Measurements from ENCODE around the gene CCDC171.

CCDC171 gene

GRCh38 chr9:15743512-15743911, 190.7 kb downstream of the CCDC171 start:
- H3K36me3 ChIP-seq (ENCODE audit: control insufficient read depth in 5 of 5, insufficient read depth in 5 of 5, low read length in 5 of 5): peaks cover 0 to 7% (median 0%) of the 10 kb centered on the region in 5 donors
- H3K27ac ChIP-seq (ENCODE audit: low read depth, low read length): no peak overlapping the region
- H3K27me3 ChIP-seq (ENCODE audit: control insufficient read depth in 5 of 5, insufficient read depth in 4 of 5, low read length in 5 of 5): no peaks in the 10 kb centered on the region
- no peaks in the 10 kb centered on the region for H3K9me3 ChIP-seq (ENCODE audit: control insufficient read depth in 5 of 5, low read length in 5 of 5)
- H3K9ac ChIP-seq (ENCODE audit: low read length in 5 of 5): no peak overlapping the region
- H3K4me1 ChIP-seq (ENCODE audit: control insufficient read depth in 5 of 5, insufficient read depth in 5 of 5, low read length in 5 of 5): no peaks in the 10 kb centered on the region
- no peak overlapping the region for H3K4me3 ChIP-seq (ENCODE audit: low read depth in 1 of 5, low read length in 5 of 5)

GRCh38 chr9:15744196-15744595, 191.4 kb downstream of the CCDC171 start:
- Histone ChIP-seq H3K4me3 (ENCODE audit: low read depth in 1 of 5, low read length in 5 of 5) (no peak overlapping the region), H3K27ac (ENCODE audit: low read depth, low read length) (no peak overlapping the region), H3K9me3 (ENCODE audit: control insufficient read depth in 5 of 5, low read length in 5 of 5) (no peaks in the 10 kb centered on the region), H3K9ac (ENCODE audit: low read length in 5 of 5) (no peak overlapping the region), H3K36me3 (ENCODE audit: control insufficient read depth in 5 of 5, insufficient read depth in 5 of 5, low read length in 5 of 5) (peaks cover 0 to 7% (median 0%) of the 10 kb centered on the region in 5 donors), H3K4me1 (ENCODE audit: control insufficient read depth in 5 of 5, insufficient read depth in 5 of 5, low read length in 5 of 5) (no peaks in the 10 kb centered on the region), H3K27me3 (ENCODE audit: control insufficient read depth in 5 of 5, insufficient read depth in 4 of 5, low read length in 5 of 5) (no peaks in the 10 kb centered on the region)

GRCh38 chr9:15746905-15747304, 194.1 kb downstream of the CCDC171 start:
- H3K4me1 ChIP-seq (ENCODE audit: control insufficient read depth in 5 of 5, insufficient read depth in 5 of 5, low read length in 5 of 5): no peaks in the 10 kb centered on the region
- peaks cover 0 to 7% (median 0%) of the 10 kb centered on the region in 5 donors for H3K36me3 ChIP-seq (ENCODE audit: control insufficient read depth in 5 of 5, insufficient read depth in 5 of 5, low read length in 5 of 5)
- no peaks in the 10 kb centered on the region for H3K27me3 ChIP-seq (ENCODE audit: control insufficient read depth in 5 of 5, insufficient read depth in 4 of 5, low read length in 5 of 5)
- H3K9me3 ChIP-seq (ENCODE audit: control insufficient read depth in 5 of 5, low read length in 5 of 5): no peaks in the 10 kb centered on the region
- H3K9ac ChIP-seq (ENCODE audit: low read length in 5 of 5): no peak overlapping the region
- H3K4me3 ChIP-seq (ENCODE audit: low read depth in 1 of 5, low read length in 5 of 5): no peak overlapping the region
- no peak overlapping the region for H3K27ac ChIP-seq (ENCODE audit: low read depth, low read length)

- Histone ChIP-seq H3K4me1 (ENCODE audit: control insufficient read depth in 5 of 5, insufficient read depth in 5 of 5, low read length in 5 of 5) (no peaks in the 10 kb centered on the region), H3K9me3 (ENCODE audit: control insufficient read depth in 5 of 5, low read length in 5 of 5) (no peaks in the 10 kb centered on the region), H3K27me3 (ENCODE audit: control insufficient read depth in 5 of 5, insufficient read depth in 4 of 5, low read length in 5 of 5) (no peaks in the 10 kb centered on the region), H3K36me3 (ENCODE audit: control insufficient read depth in 5 of 5, insufficient read depth in 5 of 5, low read length in 5 of 5) (no peaks in the 10 kb centered on the region), H3K27ac (ENCODE audit: low read depth, low read length) (no peak overlapping the region), H3K9ac (ENCODE audit: low read length in 5 of 5) (no peak overlapping the region), H3K4me3 (ENCODE audit: low read depth in 1 of 5, low read length in 5 of 5) (no peak overlapping the region)
Observed at GRCh38 chr9:15755660-15756059, 202.8 kb downstream of the CCDC171 start.

GRCh38 chr9:15761551-15761950, 208.7 kb downstream of the CCDC171 start:
- H3K4me3 ChIP-seq (ENCODE audit: low read depth in 1 of 5, low read length in 5 of 5): no peak overlapping the region
- H3K36me3 ChIP-seq (ENCODE audit: control insufficient read depth in 5 of 5, insufficient read depth in 5 of 5, low read length in 5 of 5): no peaks in the 10 kb centered on the region
- no peaks in the 10 kb centered on the region for H3K4me1 ChIP-seq (ENCODE audit: control insufficient read depth in 5 of 5, insufficient read depth in 5 of 5, low read length in 5 of 5)
- no peaks in the 10 kb centered on the region for H3K27me3 ChIP-seq (ENCODE audit: control insufficient read depth in 5 of 5, insufficient read depth in 4 of 5, low read length in 5 of 5)
- no peaks in the 10 kb centered on the region for H3K9me3 ChIP-seq (ENCODE audit: control insufficient read depth in 5 of 5, low read length in 5 of 5)
- H3K9ac ChIP-seq (ENCODE audit: low read length in 5 of 5): no peak overlapping the region
- no peak overlapping the region for H3K27ac ChIP-seq (ENCODE audit: low read depth, low read length)

- H3K9me3 ChIP-seq (ENCODE audit: control insufficient read depth in 5 of 5, low read length in 5 of 5): no peaks in the 10 kb centered on the region
- no peak overlapping the region for H3K9ac ChIP-seq (ENCODE audit: low read length in 5 of 5)
- no peaks in the 10 kb centered on the region for H3K27me3 ChIP-seq (ENCODE audit: control insufficient read depth in 5 of 5, insufficient read depth in 4 of 5, low read length in 5 of 5)
- H3K27ac ChIP-seq (ENCODE audit: low read depth, low read length): no peak overlapping the region
- H3K4me1 ChIP-seq (ENCODE audit: control insufficient read depth in 5 of 5, insufficient read depth in 5 of 5, low read length in 5 of 5): no peaks in the 10 kb centered on the region
- H3K36me3 ChIP-seq (ENCODE audit: control insufficient read depth in 5 of 5, insufficient read depth in 5 of 5, low read length in 5 of 5): no peaks in the 10 kb centered on the region
- no peak overlapping the region for H3K4me3 ChIP-seq (ENCODE audit: low read depth in 1 of 5, low read length in 5 of 5)
Observed at GRCh38 chr9:15763371-15763770, 210.5 kb downstream of the CCDC171 start.

- no peaks in the 10 kb centered on the region for H3K9me3 ChIP-seq (ENCODE audit: control insufficient read depth in 5 of 5, low read length in 5 of 5)
- H3K27ac ChIP-seq (ENCODE audit: low read depth, low read length): no peak overlapping the region
Observed at GRCh38 chr9:15764131-15764530, 211.3 kb downstream of the CCDC171 start.

GRCh38 chr9:15769547-15769946, 216.7 kb downstream of the CCDC171 start:
- H3K27ac ChIP-seq (ENCODE audit: low read depth, low read length): no peak overlapping the region
- no peaks in the 10 kb centered on the region for H3K27me3 ChIP-seq (ENCODE audit: control insufficient read depth in 5 of 5, insufficient read depth in 4 of 5, low read length in 5 of 5)
- H3K9me3 ChIP-seq (ENCODE audit: control insufficient read depth in 5 of 5, low read length in 5 of 5): no peaks in the 10 kb centered on the region
- H3K4me3 ChIP-seq (ENCODE audit: low read depth in 1 of 5, low read length in 5 of 5): no peak overlapping the region
- H3K36me3 ChIP-seq (ENCODE audit: control insufficient read depth in 5 of 5, insufficient read depth in 5 of 5, low read length in 5 of 5): no peaks in the 10 kb centered on the region
- no peak overlapping the region for H3K9ac ChIP-seq (ENCODE audit: low read length in 5 of 5)
- H3K4me1 ChIP-seq (ENCODE audit: control insufficient read depth in 5 of 5, insufficient read depth in 5 of 5, low read length in 5 of 5): no peaks in the 10 kb centered on the region

More at GRCh38 chr9:15764131-15764530, 211.3 kb downstream of the CCDC171 start:
- Histone ChIP-seq H3K4me3 (ENCODE audit: low read depth in 1 of 5, low read length in 5 of 5) (no peak overlapping the region), H3K36me3 (ENCODE audit: control insufficient read depth in 5 of 5, insufficient read depth in 5 of 5, low read length in 5 of 5) (no peaks in the 10 kb centered on the region), H3K27me3 (ENCODE audit: control insufficient read depth in 5 of 5, insufficient read depth in 4 of 5, low read length in 5 of 5) (no peaks in the 10 kb centered on the region), H3K9ac (ENCODE audit: low read length in 5 of 5) (no peak overlapping the region), H3K4me1 (ENCODE audit: control insufficient read depth in 5 of 5, insufficient read depth in 5 of 5, low read length in 5 of 5) (no peaks in the 10 kb centered on the region)

GRCh38 chr9:15778861-15779260, 226.0 kb downstream of the CCDC171 start:
- no peaks in the 10 kb centered on the region for H3K27me3 ChIP-seq (ENCODE audit: control insufficient read depth in 5 of 5, insufficient read depth in 4 of 5, low read length in 5 of 5)
- H3K9ac ChIP-seq (ENCODE audit: low read length in 5 of 5): no peak overlapping the region
- H3K4me3 ChIP-seq (ENCODE audit: low read depth in 1 of 5, low read length in 5 of 5): no peak overlapping the region
- H3K4me1 ChIP-seq (ENCODE audit: control insufficient read depth in 5 of 5, insufficient read depth in 5 of 5, low read length in 5 of 5): no peaks in the 10 kb centered on the region
- peaks cover 0 to 3% (median 0%) of the 10 kb centered on the region in 5 donors for H3K36me3 ChIP-seq (ENCODE audit: control insufficient read depth in 5 of 5, insufficient read depth in 5 of 5, low read length in 5 of 5)
- no peaks in the 10 kb centered on the region for H3K9me3 ChIP-seq (ENCODE audit: control insufficient read depth in 5 of 5, low read length in 5 of 5)
- H3K27ac ChIP-seq (ENCODE audit: low read depth, low read length): no peak overlapping the region

GRCh38 chr9:15782106-15782505, 229.3 kb downstream of the CCDC171 start:
- peaks cover 0 to 6% (median 0%) of the 10 kb centered on the region in 5 donors for H3K36me3 ChIP-seq (ENCODE audit: control insufficient read depth in 5 of 5, insufficient read depth in 5 of 5, low read length in 5 of 5)
- H3K27me3 ChIP-seq (ENCODE audit: control insufficient read depth in 5 of 5, insufficient read depth in 4 of 5, low read length in 5 of 5): no peaks in the 10 kb centered on the region
- H3K27ac ChIP-seq (ENCODE audit: low read depth, low read length): no peak overlapping the region
- H3K9ac ChIP-seq (ENCODE audit: low read length in 5 of 5): no peak overlapping the region
- no peaks in the 10 kb centered on the region for H3K9me3 ChIP-seq (ENCODE audit: control insufficient read depth in 5 of 5, low read length in 5 of 5)
- H3K4me1 ChIP-seq (ENCODE audit: control insufficient read depth in 5 of 5, insufficient read depth in 5 of 5, low read length in 5 of 5): no peaks in the 10 kb centered on the region
- no peak overlapping the region for H3K4me3 ChIP-seq (ENCODE audit: low read depth in 1 of 5, low read length in 5 of 5)

- Histone ChIP-seq H3K9me3 (ENCODE audit: control insufficient read depth in 5 of 5, low read length in 5 of 5) (no peaks in the 10 kb centered on the region), H3K27me3 (ENCODE audit: control insufficient read depth in 5 of 5, insufficient read depth in 4 of 5, low read length in 5 of 5) (no peaks in the 10 kb centered on the region), H3K4me1 (ENCODE audit: control insufficient read depth in 5 of 5, insufficient read depth in 5 of 5, low read length in 5 of 5) (no peaks in the 10 kb centered on the region), H3K4me3 (ENCODE audit: low read depth in 1 of 5, low read length in 5 of 5) (no peak overlapping the region), H3K9ac (ENCODE audit: low read length in 5 of 5) (no peak overlapping the region), H3K27ac (ENCODE audit: low read depth, low read length) (no peak overlapping the region), H3K36me3 (ENCODE audit: control insufficient read depth in 5 of 5, insufficient read depth in 5 of 5, low read length in 5 of 5) (peaks cover 0 to 6% (median 0%) of the 10 kb centered on the region in 5 donors)
Observed at GRCh38 chr9:15785584-15785983, 232.7 kb downstream of the CCDC171 start.

Data from subcutaneous abdominal adipose tissue (tissue), 5 donors.